GM18505 (cell line): Measurements from ENCODE around the gene TMSB4X.
"Not testable (repeated sequence)": the region's sequence is repeated elsewhere in the genome, so short reads cannot be mapped to it uniquely, and the experiment has no call there.

Experiments used
- ATAC-seq: cut with Tn5 transposase; IDR thresholded peaks from one replicate; pipeline ENCODE4 v1.9.1; 2021; ENCODE audit not compliant: unreplicated experiment
- POLR2A ChIP-seq: IDR thresholded peaks from 4 replicates; pipeline ENCODE4 v1.6.1; 2011; ENCODE audit warnings: borderline replicate concordance; ENCODE audit not compliant: insufficient read depth, insufficient read length; ENCODE audit errors: extremely low read depth

The TMSB4X gene

GRCh38 chrX:12977761-12978204 lies 2.9 kb downstream of the TMSB4X start:
- ATAC-seq, result peak; percentile 9

GRCh38 chrX:12978205-12979025 lies 3.5 kb downstream of the TMSB4X start:
- ATAC-seq, result peak; percentile 49
- TF ChIP-seq POLR2A, result no peak

More at GRCh38 chrX:12977761-12978204, 2.9 kb downstream of the TMSB4X start:
- TF ChIP-seq POLR2A, result no peak

- no peak for TF ChIP-seq POLR2A
- no peak for ATAC-seq
Measured at GRCh38 chrX:12979026-12979607, 4.2 kb downstream of the TMSB4X start.

- TF ChIP-seq POLR2A, result no peak
- ATAC-seq, result no peak
Measured at GRCh38 chrX:12979616-12980015, 4.7 kb downstream of the TMSB4X start.

- not testable (repeated sequence) for ATAC-seq
Measured at GRCh38 chrX:12980039-12980438, 5.1 kb downstream of the TMSB4X start.

GRCh38 chrX:12981880-12982279 lies 7.0 kb downstream of the TMSB4X start:
- ATAC-seq, result no peak
- TF ChIP-seq POLR2A, result no peak

- no peak for TF ChIP-seq POLR2A
- ATAC-seq, result peak; percentile 75
Measured at GRCh38 chrX:12984603-12985319, 9.9 kb downstream of the TMSB4X start.

GRCh38 chrX:12985331-12985730 lies 10.4 kb downstream of the TMSB4X start:
- TF ChIP-seq POLR2A, result no peak
- ATAC-seq, result peak; percentile 1

GRCh38 chrX:12986164-12986779 lies 11.4 kb downstream of the TMSB4X start:
- no peak for ATAC-seq
- TF ChIP-seq POLR2A, result no peak

GRCh38 chrX:12986886-12987285 lies 12.0 kb downstream of the TMSB4X start:
- TF ChIP-seq POLR2A, result no peak
- ATAC-seq, result no peak

- TF ChIP-seq POLR2A, result no peak
- no peak for ATAC-seq
Measured at GRCh38 chrX:12987340-12987739, 12.4 kb downstream of the TMSB4X start.

GRCh38 chrX:12987900-12988594 lies 13.1 kb downstream of the TMSB4X start:
- ATAC-seq, result no peak
- no peak for TF ChIP-seq POLR2A

- no peak for ATAC-seq
- no peak for TF ChIP-seq POLR2A
Measured at GRCh38 chrX:12988797-12989196, 13.9 kb downstream of the TMSB4X start.
